Transverse colon (tissue), 4 donors: ENCODE measurements around the gene SMARCA2. TPM values are rescaled to one million over a fixed set of nuclear protein-coding genes. Genes with fewer than 3 reads are reported as not detected.

Experiments
- DNase-seq: peaks from one replicate; pipeline ENCODE4 v3.0.0-alpha.2; 2019
- H3K27ac ChIP-seq, 4 donors: fragments of 200-600 bp; sonication (generic); 2 replicates each; pipeline ENCODE4 v1.5.1; 2016 to 2018; ENCODE audit warnings: inconsistent platforms in 4 of 4
- H3K27me3 ChIP-seq: fragments of 200-600 bp; sonication (generic); 2 replicates; pipeline ENCODE4 v1.5.1; 2017; ENCODE audit warnings: inconsistent platforms
- H3K36me3 ChIP-seq, 4 donors: fragments of 200-600 bp; sonication (generic); 2 replicates each; pipeline ENCODE4 v1.5.1; 2017 to 2019; ENCODE audit warnings: inconsistent platforms in 4 of 4
- H3K4me1 ChIP-seq, 4 donors: fragments of 200-600 bp; sonication (generic); 2 replicates each; pipeline ENCODE4 v1.5.1; 2017 to 2020; ENCODE audit warnings: inconsistent platforms in 4 of 4
- H3K4me3 ChIP-seq, 4 donors: fragments of 200-600 bp; sonication (generic); 1 replicate in 1 of 4; 2 replicates in 3 of 4; pipeline versions ENCODE4 v1.5.1 to v1.6.1; 2017 to 2019; ENCODE audit warnings: inconsistent platforms in 4 of 4
- H3K9me3 ChIP-seq, 2 donors: fragments of 200-600 bp; sonication (generic); 2 replicates each; pipeline ENCODE4 v1.5.1; 2017 to 2019; ENCODE audit warnings: inconsistent platforms in 2 of 2
- EP300 ChIP-seq: sonication (generic); formaldehyde crosslinking; IDR thresholded peaks from one replicate; pipeline ENCODE4 v1.6.1; 2017; ENCODE audit warnings: antibody characterized with exemption, low read depth
- POLR2A ChIP-seq: fragments of 450-650 bp; IDR thresholded peaks from one replicate; pipeline ENCODE4 v1.6.1; 2016; ENCODE audit warnings: antibody characterized with exemption, mild to moderate bottlenecking, moderate library complexity
- POLR2AphosphoS5 ChIP-seq, 3 donors: sonication (generic); formaldehyde crosslinking; IDR thresholded peaks; one replicate each; pipeline ENCODE4 v1.6.1; 2016; ENCODE audit warnings: antibody characterized with exemption in 3 of 3
- WGBS, 2 donors: methylation state at CpG; one replicate each; pipeline ENCODE4 v1.1.5; 2018; ENCODE audit warnings: low coverage in 1 of 2; 5-methylcytosine and 5-hydroxymethylcytosine counted together
- in situ Hi-C, 4 donors: fragments of 200-750 bp; cut with MboI; loops; one replicate each; pipeline versions ENCODE4 v1.15.0 to v1.15.1; 2017; ENCODE audit warnings: low sequenced_read_pairs in 3 of 4, low pct_ligation_motif_present in 1 of 4, low pct_unique_long_range_greater_than_20kb in 1 of 4
- intact Hi-C: fragments of 100-400 bp; cut with DNase I; formaldehyde crosslinking; loops from one replicate; pipeline ENCODE4 v1.15.1; 2023; ENCODE audit warnings: low total_unique reads
- total RNA-seq, 4 donors: library from RNA; depleted of rRNA; stranded (reverse); fragments of >200 nt; gene quantifications; one replicate each; pipeline ENCODE4 v1.1.0, GENCODE V29; 2016
- TF ChIP-seq, protein P1 (sequence below), 5 experiments: fragments of 200-600 bp in 3 of 5; fragments of 450-650 bp in 2 of 5; sonication (generic) in 3 of 5; IDR thresholded peaks; 1 replicate in 2 of 5; 2 replicates in 3 of 5; pipeline ENCODE4 v1.5.1; 2016 to 2017; ENCODE audit warnings: antibody characterized with exemption in 5 of 5, inconsistent platforms in 3 of 5, mild to moderate bottlenecking in 2 of 5, moderate library complexity in 1 of 5

The SMARCA2 gene
- total RNA-seq, 4 donors from 2014 or later = 74.8 to 110 (median 92.4) TPM

DNA sequence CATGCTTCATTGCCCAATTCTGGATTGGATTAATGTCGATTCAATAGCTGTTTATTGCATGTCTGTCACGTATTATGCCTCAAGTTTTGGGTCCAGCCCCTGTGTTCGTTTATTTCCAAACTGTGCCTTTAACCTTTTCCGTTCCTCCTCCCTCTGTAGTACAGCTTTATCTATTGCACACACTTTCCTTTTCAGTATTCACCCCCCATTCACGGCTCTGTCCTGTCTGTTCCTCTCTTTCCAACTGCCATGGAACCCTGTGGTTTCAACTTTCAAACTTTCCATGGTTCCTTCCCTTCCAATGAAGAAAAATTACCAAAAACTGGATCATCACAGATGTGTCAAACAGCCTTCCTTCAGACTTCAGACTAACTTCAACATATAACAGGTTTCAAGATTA, 17.1 kb downstream of the SMARCA2 start:
- Histone ChIP-seq H3K36me3 (peaks cover 0 to 16% (median 7%) of the 10 kb centered on the region in 4 donors), H3K27ac (no peak overlapping the region), H3K9me3 (no peaks in the 10 kb centered on the region), H3K4me1 (peaks cover 0 to 34% (median 3%) of the 10 kb centered on the region in 4 donors), H3K27me3 (no peaks in the 10 kb centered on the region), H3K4me3 (no peak overlapping the region)
- DNase-seq = no peak
- in situ Hi-C loops (no loop called here), intact Hi-C loops (no loop called here)
- TF ChIP-seq EP300 (no peak), POLR2AphosphoS5 (IDR thresholded peaks at IDR 0.05) (no peak), POLR2A (no peak)
- TF ChIP-seq, protein P1, sequence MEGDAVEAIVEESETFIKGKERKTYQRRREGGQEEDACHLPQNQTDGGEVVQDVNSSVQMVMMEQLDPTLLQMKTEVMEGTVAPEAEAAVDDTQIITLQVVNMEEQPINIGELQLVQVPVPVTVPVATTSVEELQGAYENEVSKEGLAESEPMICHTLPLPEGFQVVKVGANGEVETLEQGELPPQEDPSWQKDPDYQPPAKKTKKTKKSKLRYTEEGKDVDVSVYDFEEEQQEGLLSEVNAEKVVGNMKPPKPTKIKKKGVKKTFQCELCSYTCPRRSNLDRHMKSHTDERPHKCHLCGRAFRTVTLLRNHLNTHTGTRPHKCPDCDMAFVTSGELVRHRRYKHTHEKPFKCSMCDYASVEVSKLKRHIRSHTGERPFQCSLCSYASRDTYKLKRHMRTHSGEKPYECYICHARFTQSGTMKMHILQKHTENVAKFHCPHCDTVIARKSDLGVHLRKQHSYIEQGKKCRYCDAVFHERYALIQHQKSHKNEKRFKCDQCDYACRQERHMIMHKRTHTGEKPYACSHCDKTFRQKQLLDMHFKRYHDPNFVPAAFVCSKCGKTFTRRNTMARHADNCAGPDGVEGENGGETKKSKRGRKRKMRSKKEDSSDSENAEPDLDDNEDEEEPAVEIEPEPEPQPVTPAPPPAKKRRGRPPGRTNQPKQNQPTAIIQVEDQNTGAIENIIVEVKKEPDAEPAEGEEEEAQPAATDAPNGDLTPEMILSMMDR (IDR thresholded peaks at IDR 0.05) = no peak
- 56 to 60% methylated on average over 5 of the region's 5 CpGs for WGBS, 2 donors

DNA sequence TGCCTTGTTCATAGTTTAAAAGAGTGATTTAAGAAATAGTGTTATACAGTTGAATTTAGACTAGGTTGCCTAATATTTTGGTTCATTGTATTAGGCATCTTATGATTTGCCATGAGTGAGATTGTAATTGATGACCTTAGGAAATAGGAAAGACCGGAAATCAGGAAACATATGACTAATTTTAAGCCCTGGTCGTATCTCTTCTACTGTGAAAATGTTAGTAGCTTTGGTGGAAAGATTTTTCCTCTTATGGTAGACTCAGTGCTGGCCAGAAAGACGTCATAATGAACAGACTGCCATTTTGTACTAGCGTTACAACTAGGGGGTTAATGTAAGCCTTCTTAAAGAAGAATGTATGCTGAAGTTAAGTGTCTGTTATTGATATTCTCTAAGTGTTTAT, 21.7 kb downstream of the SMARCA2 start:
- no peaks in the 10 kb centered on the region for H3K9me3 ChIP-seq
- H3K4me1 ChIP-seq = peaks cover 0 to 6% (median 3%) of the 10 kb centered on the region in 4 donors
- H3K36me3 ChIP-seq = peaks cover 0 to 42% (median 17%) of the 10 kb centered on the region in 4 donors
- H3K27ac ChIP-seq = no peak overlapping the region
- in situ Hi-C loops (no loop called here), intact Hi-C loops (no loop called here)
- 79 to 80% methylated on average over 4 of the region's 4 CpGs for WGBS, 2 donors
- DNase-seq = no peak
- TF ChIP-seq, protein P1 (IDR thresholded peaks at IDR 0.05) = no peak
- TF ChIP-seq EP300 = no peak
- no peak for TF ChIP-seq POLR2A
- no peak for TF ChIP-seq POLR2AphosphoS5 (IDR thresholded peaks at IDR 0.05)
- no peak overlapping the region for H3K4me3 ChIP-seq
- H3K27me3 ChIP-seq = no peaks in the 10 kb centered on the region

DNA sequence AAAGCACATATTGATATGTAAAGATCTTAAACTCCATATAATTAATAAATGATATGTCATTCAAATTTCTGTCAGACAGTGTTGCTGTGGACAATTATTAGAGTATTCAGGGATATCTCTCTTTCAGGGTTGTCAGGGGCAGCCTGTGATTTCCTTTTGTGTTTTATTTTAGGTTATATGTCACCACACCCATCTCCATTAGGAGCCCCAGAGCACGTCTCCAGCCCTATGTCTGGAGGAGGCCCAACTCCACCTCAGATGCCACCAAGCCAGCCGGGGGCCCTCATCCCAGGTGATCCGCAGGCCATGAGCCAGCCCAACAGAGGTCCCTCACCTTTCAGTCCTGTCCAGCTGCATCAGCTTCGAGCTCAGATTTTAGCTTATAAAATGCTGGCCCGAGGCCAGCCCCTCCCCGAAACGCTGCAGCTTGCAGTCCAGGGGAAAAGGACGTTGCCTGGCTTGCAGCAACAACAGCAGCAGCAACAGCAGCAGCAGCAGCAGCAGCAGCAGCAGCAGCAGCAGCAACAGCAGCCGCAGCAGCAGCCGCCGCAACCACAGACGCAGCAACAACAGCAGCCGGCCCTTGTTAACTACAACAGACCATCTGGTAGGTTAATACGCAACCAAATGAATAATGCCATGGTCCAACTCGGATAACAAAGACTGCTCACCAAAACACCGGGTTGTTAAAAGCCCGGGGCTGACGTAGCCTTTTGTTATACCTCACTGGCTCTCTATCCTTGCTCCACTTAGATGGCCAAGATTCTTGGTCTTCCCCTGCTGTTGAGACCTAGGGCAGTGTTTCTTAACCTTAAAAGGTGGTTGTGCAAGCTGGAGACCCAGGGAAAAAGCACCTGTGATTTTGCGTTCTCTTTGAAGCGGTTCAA, 24.4 kb downstream of the SMARCA2 start:
- no peak for DNase-seq
- Histone ChIP-seq H3K4me3 (no peak overlapping the region), H3K27ac (no peak overlapping the region), H3K36me3 (peaks cover 0 to 33% (median 10%) of the 10 kb centered on the region in 4 donors), H3K4me1 (peaks cover 0 to 6% (median 2%) of the 10 kb centered on the region in 4 donors), H3K27me3 (no peaks in the 10 kb centered on the region), H3K9me3 (no peaks in the 10 kb centered on the region)
- intact Hi-C loops = loop anchor here (10.0 kb wide), 1 partner anchor 1475 kb away; no protein-coding TSS in a partner anchor
- WGBS, 2 donors = 70% methylated on average over 20 of the region's 20 CpGs; no CpG with 5 or more reads in 1 of the 2 donors
- in situ Hi-C loops = no loop called here
- no peak for TF ChIP-seq EP300
- no peak for TF ChIP-seq POLR2AphosphoS5 (IDR thresholded peaks at IDR 0.05)
- TF ChIP-seq, protein P1 (IDR thresholded peaks at IDR 0.05) = no peak
- TF ChIP-seq POLR2A = no peak

DNA sequence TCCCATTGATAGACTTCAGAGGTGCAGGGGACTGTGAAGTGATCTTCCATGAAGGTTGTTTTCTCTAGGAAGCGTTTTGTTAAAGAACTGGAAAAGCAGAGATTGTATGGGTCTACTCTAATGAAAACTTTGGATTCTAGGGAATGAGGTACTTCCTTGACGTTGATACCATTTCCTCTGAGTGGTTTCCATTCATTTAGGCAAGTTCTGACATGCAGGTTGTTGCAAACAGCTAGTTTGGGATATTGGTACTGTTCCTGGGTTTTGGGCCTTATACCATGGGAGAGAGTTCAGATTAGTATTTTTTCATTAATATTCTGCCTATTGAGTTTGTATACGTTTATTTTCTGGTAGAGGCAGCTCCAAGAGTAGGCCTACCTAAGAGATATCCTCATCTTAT, 25.7 kb downstream of the SMARCA2 start:
- Histone ChIP-seq H3K9me3 (no peaks in the 10 kb centered on the region), H3K27ac (no peak overlapping the region), H3K27me3 (no peaks in the 10 kb centered on the region), H3K4me3 (no peak overlapping the region), H3K4me1 (peaks cover 0 to 6% (median 2%) of the 10 kb centered on the region in 4 donors), H3K36me3 (peaks cover 0 to 33% (median 10%) of the 10 kb centered on the region in 4 donors)
- intact Hi-C loops = loop anchor here (10.0 kb wide), 1 partner anchor 1474 kb away; no protein-coding TSS in a partner anchor
- WGBS, 2 donors = 89 to 100% methylated on average over 2 to 3 of the region's 3 CpGs
- no peak for DNase-seq
- TF ChIP-seq POLR2AphosphoS5 (IDR thresholded peaks at IDR 0.05) = no peak
- TF ChIP-seq POLR2A = no peak
- TF ChIP-seq, protein P1 (IDR thresholded peaks at IDR 0.05) = no peak
- TF ChIP-seq EP300 = no peak
- in situ Hi-C loops = no loop called here
